HCT116 (cell line): ENCODE data around the gene EXOC4. TPM values are rescaled to one million over a fixed set of nuclear protein-coding genes. Genes with fewer than 3 reads are reported as not detected.

Experiments
- ATAC-seq: fragments of 200-7000 bp; cut with Tn5 transposase; 2 replicates; pipeline ENCODE4 v1.9.1; 2020; ENCODE audit warnings: mild to moderate bottlenecking, moderate library complexity
- BruUV-seq: library from RNA; stranded (reverse); fragments of 400-500 nt; replicated peaks from 2 replicates; lab custom pipeline; 2021; lab: Mats Ljungman, UMichigan
- CTCF ChIA-PET: fragments of 300-600 bp; sonication (Branson Sonifier 250); formaldehyde crosslinking; loops from one replicate; lab custom pipeline; 2021; ENCODE audit warnings: antibody characterized with exemption; lab: Charles Lee
- POLR2A ChIA-PET: fragments of 300-600, 350-600 bp; sonication (Branson Sonifier 250); formaldehyde crosslinking; loops from one replicate; lab custom pipeline; 2021; ENCODE audit warnings: antibody characterized with exemption; lab: Charles Lee
- RAD21 ChIA-PET, 2 experiments: fragments of 300-600 bp; sonication (Branson Sonifier 250); formaldehyde crosslinking; loops; one replicate each; lab custom pipeline; 2023; ENCODE audit warnings: low total read pairs in 2 of 2; ENCODE audit not compliant: uncharacterized antibody in 2 of 2, unreplicated experiment in 2 of 2, low non-redundant PET in 1 of 2; lab: Charles Lee
- DNase-seq: peaks from one replicate; pipeline ENCODE4 v3.0.0-alpha.2; 2010; ENCODE audit warnings: low read depth, low spot score
- H2AFZ ChIP-seq: fragments of 200-600 bp; shearing (Covaris generic), sonication (generic); 2 replicates; pipeline ENCODE4 v1.6.1; 2017; ENCODE audit warnings: low read depth, mixed run types, mixed read lengths, antibody characterized with exemption, low read length; ENCODE audit not compliant: poor library complexity, severe bottlenecking
- H3K27ac ChIP-seq: 2 replicates; pipeline ENCODE4 v1.5.1; 2012; ENCODE audit warnings: low read depth, low read length
- H3K27me3 ChIP-seq: fragments of 200-600 bp; sonication (generic); 2 replicates; pipeline ENCODE4 v1.6.1; 2016; ENCODE audit warnings: mixed run types, low read length, mixed read lengths; ENCODE audit not compliant: insufficient read depth
- H3K36me3 ChIP-seq, 2 experiments: fragments of 200-500 bp in 1 of 2; fragments of 200-600 bp in 1 of 2; sonication (Bioruptor generic) in 1 of 2; sonication (generic) in 1 of 2; 2 replicates each; pipeline versions ENCODE4 v1.5.1 to v1.6.1; 2014 to 2016; ENCODE audit warnings: low read length in 2 of 2, inconsistent platforms in 1 of 2, mixed read lengths in 1 of 2, mixed run types in 1 of 2; ENCODE audit not compliant: insufficient read depth in 2 of 2, control insufficient read depth in 1 of 2
- H3K4me1 ChIP-seq, 2 experiments: fragments of 200-600 bp in 1 of 2; sonication (generic) in 1 of 2; 2 replicates each; pipeline versions ENCODE4 v1.5.1 to v1.6.1; 2012 to 2017; ENCODE audit warnings: low read length in 2 of 2, inconsistent platforms in 1 of 2, mild to moderate bottlenecking in 1 of 2, mixed read lengths in 1 of 2, mixed run types in 1 of 2, moderate library complexity in 1 of 2; ENCODE audit not compliant: insufficient read depth in 2 of 2, control insufficient read depth in 1 of 2
- H3K4me2 ChIP-seq: fragments of 200-600 bp; sonication (generic); 2 replicates; pipeline ENCODE4 v1.6.1; 2017; ENCODE audit warnings: mixed run types, low read length, mixed read lengths
- H3K4me3 ChIP-seq, 2 experiments: fragments of 200-600 bp in 1 of 2; sonication (generic) in 1 of 2; replicated peaks in 1 of 2; 2 replicates each; pipeline ENCODE4 v1.5.1; 2011 to 2016; ENCODE audit warnings: low read length in 2 of 2, control low read depth in 1 of 2, low read depth in 1 of 2, mild to moderate bottlenecking in 1 of 2, mixed read lengths in 1 of 2, mixed run types in 1 of 2
- H3K79me2 ChIP-seq: fragments of 200-600 bp; sonication (generic); 2 replicates; pipeline ENCODE4 v1.6.1; 2017; ENCODE audit warnings: mild to moderate bottlenecking, mixed run types, low read length, moderate library complexity, mixed read lengths; ENCODE audit not compliant: insufficient read depth
- H3K9ac ChIP-seq: fragments of 200-600 bp; sonication (generic); 2 replicates; pipeline ENCODE4 v1.6.1; 2016; ENCODE audit warnings: low read length, mixed read lengths
- H3K9me2 ChIP-seq: fragments of 200-600 bp; sonication (generic), shearing (Covaris generic); 2 replicates; pipeline ENCODE4 v1.6.1; 2017; ENCODE audit warnings: mixed run types, mild to moderate bottlenecking, moderate library complexity; ENCODE audit not compliant: insufficient read depth
- H3K9me3 ChIP-seq, 2 experiments: fragments of 200-500 bp in 1 of 2; fragments of 200-600 bp in 1 of 2; sonication (Bioruptor generic) in 1 of 2; sonication (generic) in 1 of 2; 2 replicates each; pipeline ENCODE4 v1.6.1; 2014 to 2017; ENCODE audit warnings: low read length in 2 of 2, mixed read lengths in 2 of 2, inconsistent platforms in 1 of 2, low read depth in 1 of 2, mild to moderate bottlenecking in 1 of 2, mixed run types in 1 of 2, moderate library complexity in 1 of 2; ENCODE audit not compliant: control insufficient read depth in 1 of 2, insufficient read depth in 1 of 2
- H4K20me1 ChIP-seq: fragments of 200-600 bp; sonication (generic), shearing (Covaris generic); 2 replicates; pipeline ENCODE4 v1.6.1; 2017; ENCODE audit warnings: mixed run types, mild to moderate bottlenecking, moderate library complexity; ENCODE audit not compliant: insufficient read depth
- CEBPB ChIP-seq: IDR thresholded peaks from 2 replicates; pipeline ENCODE4 v1.6.1; 2012; ENCODE audit warnings: low read depth
- JUND ChIP-seq: IDR thresholded peaks from 2 replicates; pipeline ENCODE4 v1.6.1; 2012
- POLR2A ChIP-seq: IDR thresholded peaks from 2 replicates; pipeline ENCODE4 v1.7.0; 2011; ENCODE audit warnings: borderline replicate concordance; ENCODE audit not compliant: insufficient read depth, insufficient read length; ENCODE audit errors: extremely low read depth
- SIN3A ChIP-seq: IDR thresholded peaks from 2 replicates; pipeline ENCODE4 v1.6.1; 2012; ENCODE audit warnings: low read depth
- SP1 ChIP-seq: IDR thresholded peaks from 2 replicates; pipeline ENCODE4 v1.6.1; 2012; ENCODE audit warnings: low read depth
- ZFX ChIP-seq: fragments of 450-650 bp; IDR thresholded peaks from 2 replicates; pipeline ENCODE4 v1.6.1; 2017
- intact Hi-C: fragments of 100-400 bp; cut with micrococcal nuclease; formaldehyde crosslinking; loops from 2 replicates; pipeline ENCODE4 v1.10.0; 2022
- total RNA-seq: library from RNA; stranded (reverse); gene quantifications from one replicate; pipeline ENCODE4 v1.2.1, GENCODE V29; 2021; ENCODE audit not compliant: unreplicated experiment
- TF ChIP-seq, protein P1 (sequence below), 3 experiments: fragments of 200-600 bp in 1 of 3; sonication (generic) in 1 of 3; IDR thresholded peaks in 2 of 3; conservative IDR thresholded peaks in 1 of 3; 2 replicates each; pipeline ENCODE4 v1.5.1; 2012 to 2017; ENCODE audit warnings: low read depth in 2 of 3, low read length in 2 of 3, antibody characterized with exemption in 1 of 3, borderline replicate concordance in 1 of 3, control low read depth in 1 of 3, mild to moderate bottlenecking in 1 of 3, mixed read lengths in 1 of 3, mixed run types in 1 of 3, moderate library complexity in 1 of 3; ENCODE audit not compliant: insufficient read depth in 1 of 3
- TF ChIP-seq, protein P2 (sequence below): IDR thresholded peaks from 2 replicates; pipeline ENCODE4 v1.6.1; 2012
- TF ChIP-seq, protein P3 (sequence below): IDR thresholded peaks from 2 replicates; pipeline ENCODE4 v1.6.1; 2012
- TF ChIP-seq, protein P4 (sequence below): IDR thresholded peaks from 2 replicates; pipeline ENCODE4 v1.6.1; 2011; ENCODE audit warnings: mild to moderate bottlenecking, low read length, moderate library complexity; ENCODE audit not compliant: insufficient replicate concordance; ENCODE audit errors: extremely low read depth

Gene EXOC4
- total RNA-seq, 1 experiment from 2014 or later = 40.3 TPM

DNA sequence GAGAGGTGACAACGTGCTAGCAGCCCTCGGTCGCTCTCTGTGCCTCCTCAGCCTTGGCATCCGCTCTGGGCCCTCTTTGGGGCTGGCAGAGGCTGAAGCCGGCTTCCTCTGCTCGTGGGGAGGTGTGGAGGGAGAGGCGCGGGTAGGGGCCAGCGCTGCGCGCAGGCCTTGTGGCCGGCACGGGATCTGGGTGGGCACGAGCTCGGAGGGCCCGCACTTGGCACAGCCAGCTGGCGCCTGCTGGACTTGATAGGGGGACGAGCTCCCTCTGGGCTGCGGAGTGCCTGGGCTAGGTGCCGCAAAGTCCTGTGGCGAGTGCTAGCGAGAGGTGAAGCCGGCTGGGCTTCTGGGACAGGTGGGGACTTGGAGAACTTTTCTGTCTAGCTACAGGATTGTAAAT is 170.7 kb downstream of the EXOC4 start:
- H3K9ac ChIP-seq = no peak overlapping the region
- H3K36me3 ChIP-seq = no peaks in the 10 kb centered on the region
- no peak overlapping the region for H3K4me2 ChIP-seq
- H3K4me3 ChIP-seq = no peak overlapping the region
- RAD21 ChIA-PET = no interaction called here
- no peaks in the 10 kb centered on the region for H3K27me3 ChIP-seq
- intact Hi-C loops = no loop called here
- no peak overlapping the region for H3K27ac ChIP-seq
- POLR2A ChIA-PET = no interaction called here
- no TSS peak for BruUV-seq
- DNase-seq = no peak
- H3K79me2 ChIP-seq = no peaks in the 10 kb centered on the region
- CTCF ChIA-PET = no interaction called here
- H2AFZ ChIP-seq = no peak overlapping the region
- no peaks in the 10 kb centered on the region for H3K4me1 ChIP-seq
- ATAC-seq = no peak
- H4K20me1 ChIP-seq = no peaks in the 10 kb centered on the region; the same call in 1 of the 2 replicates
- no peak for TF ChIP-seq SP1
- TF ChIP-seq, protein P1, sequence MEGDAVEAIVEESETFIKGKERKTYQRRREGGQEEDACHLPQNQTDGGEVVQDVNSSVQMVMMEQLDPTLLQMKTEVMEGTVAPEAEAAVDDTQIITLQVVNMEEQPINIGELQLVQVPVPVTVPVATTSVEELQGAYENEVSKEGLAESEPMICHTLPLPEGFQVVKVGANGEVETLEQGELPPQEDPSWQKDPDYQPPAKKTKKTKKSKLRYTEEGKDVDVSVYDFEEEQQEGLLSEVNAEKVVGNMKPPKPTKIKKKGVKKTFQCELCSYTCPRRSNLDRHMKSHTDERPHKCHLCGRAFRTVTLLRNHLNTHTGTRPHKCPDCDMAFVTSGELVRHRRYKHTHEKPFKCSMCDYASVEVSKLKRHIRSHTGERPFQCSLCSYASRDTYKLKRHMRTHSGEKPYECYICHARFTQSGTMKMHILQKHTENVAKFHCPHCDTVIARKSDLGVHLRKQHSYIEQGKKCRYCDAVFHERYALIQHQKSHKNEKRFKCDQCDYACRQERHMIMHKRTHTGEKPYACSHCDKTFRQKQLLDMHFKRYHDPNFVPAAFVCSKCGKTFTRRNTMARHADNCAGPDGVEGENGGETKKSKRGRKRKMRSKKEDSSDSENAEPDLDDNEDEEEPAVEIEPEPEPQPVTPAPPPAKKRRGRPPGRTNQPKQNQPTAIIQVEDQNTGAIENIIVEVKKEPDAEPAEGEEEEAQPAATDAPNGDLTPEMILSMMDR (IDR thresholded peaks at IDR 0.05 in 2 of 3, conservative IDR thresholded peaks at IDR 0.05 in 1 of 3; ENCODE audit: borderline replicate concordance in 1 of 3, insufficient read depth in 1 of 3, low read depth in 2 of 3, low read length in 2 of 3) = no peak
- TF ChIP-seq, protein P2, sequence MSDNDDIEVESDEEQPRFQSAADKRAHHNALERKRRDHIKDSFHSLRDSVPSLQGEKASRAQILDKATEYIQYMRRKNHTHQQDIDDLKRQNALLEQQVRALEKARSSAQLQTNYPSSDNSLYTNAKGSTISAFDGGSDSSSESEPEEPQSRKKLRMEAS = no peak
- TF ChIP-seq, all 23 proteins: peak for 0
- Histone ChIP-seq H3K9me3 (no peaks in the 10 kb centered on the region), H3K9me2 (no peaks in the 10 kb centered on the region)

DNA sequence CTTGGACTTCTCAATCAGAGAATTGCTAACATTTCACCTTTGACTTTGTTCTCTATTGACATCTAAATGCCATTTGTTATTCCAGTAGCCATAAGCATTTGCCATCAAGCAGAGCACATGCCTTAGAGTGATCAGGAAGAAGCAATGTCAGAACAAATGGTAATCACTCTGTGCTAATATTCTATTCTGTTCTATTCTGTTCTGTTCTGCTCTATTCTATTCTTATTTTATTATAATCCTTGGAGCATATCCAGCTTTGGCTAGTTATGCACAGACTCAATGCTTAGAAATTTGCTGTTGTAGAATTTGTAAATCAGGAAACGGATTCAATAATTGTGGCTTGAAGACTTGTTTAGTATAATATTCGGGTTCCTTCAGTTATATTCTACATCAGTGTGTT is 175.4 kb downstream of the EXOC4 start:
- Histone ChIP-seq H3K4me3 (no peak overlapping the region), H3K9me2 (no peaks in the 10 kb centered on the region)
- CTCF ChIA-PET = no interaction called here

More for the DNA sequence above, 175.4 kb downstream of the EXOC4 start:
- no peak for ATAC-seq
- intact Hi-C loops = no loop called here
- Histone ChIP-seq H4K20me1 (no peaks in the 10 kb centered on the region), H3K79me2 (no peaks in the 10 kb centered on the region), H3K4me2 (no peak overlapping the region), H3K27ac (no peak overlapping the region), H3K27me3 (no peaks in the 10 kb centered on the region), H3K4me1 (no peaks in the 10 kb centered on the region), H3K9me3 (no peaks in the 10 kb centered on the region), H3K36me3 (no peaks in the 10 kb centered on the region), H3K9ac (no peak overlapping the region), H2AFZ (no peak overlapping the region)
- TF ChIP-seq CEBPB = no peak
- TF ChIP-seq POLR2A = no peak
- no peak for TF ChIP-seq ZFX
- TF ChIP-seq SIN3A = no peak
- TF ChIP-seq, protein P2 = no peak
- TF ChIP-seq, protein P3, sequence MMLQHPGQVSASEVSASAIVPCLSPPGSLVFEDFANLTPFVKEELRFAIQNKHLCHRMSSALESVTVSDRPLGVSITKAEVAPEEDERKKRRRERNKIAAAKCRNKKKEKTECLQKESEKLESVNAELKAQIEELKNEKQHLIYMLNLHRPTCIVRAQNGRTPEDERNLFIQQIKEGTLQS = no peak
- no peak for TF ChIP-seq JUND
- TF ChIP-seq SP1 = no peak
- TF ChIP-seq, protein P4, sequence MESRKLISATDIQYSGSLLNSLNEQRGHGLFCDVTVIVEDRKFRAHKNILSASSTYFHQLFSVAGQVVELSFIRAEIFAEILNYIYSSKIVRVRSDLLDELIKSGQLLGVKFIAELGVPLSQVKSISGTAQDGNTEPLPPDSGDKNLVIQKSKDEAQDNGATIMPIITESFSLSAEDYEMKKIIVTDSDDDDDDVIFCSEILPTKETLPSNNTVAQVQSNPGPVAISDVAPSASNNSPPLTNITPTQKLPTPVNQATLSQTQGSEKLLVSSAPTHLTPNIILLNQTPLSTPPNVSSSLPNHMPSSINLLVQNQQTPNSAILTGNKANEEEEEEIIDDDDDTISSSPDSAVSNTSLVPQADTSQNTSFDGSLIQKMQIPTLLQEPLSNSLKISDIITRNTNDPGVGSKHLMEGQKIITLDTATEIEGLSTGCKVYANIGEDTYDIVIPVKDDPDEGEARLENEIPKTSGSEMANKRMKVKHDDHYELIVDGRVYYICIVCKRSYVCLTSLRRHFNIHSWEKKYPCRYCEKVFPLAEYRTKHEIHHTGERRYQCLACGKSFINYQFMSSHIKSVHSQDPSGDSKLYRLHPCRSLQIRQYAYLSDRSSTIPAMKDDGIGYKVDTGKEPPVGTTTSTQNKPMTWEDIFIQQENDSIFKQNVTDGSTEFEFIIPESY = no peak
- DNase-seq = no peak
- ChIA-PET RAD21 (no interaction called here), POLR2A (no interaction called here)
- BruUV-seq = no TSS peak
